MM.1S (cell line): ENCODE measurements around the gene UBE2E2.

Experiments
- DNase-seq: peaks from one replicate; pipeline ENCODE4 v3.0.0-alpha.2; 2015
- H2AFZ ChIP-seq: fragments of 300-600 bp; sonication (generic); 2 replicates; pipeline ENCODE4 v1.6.0; 2016; ENCODE audit warnings: antibody characterized with exemption, low read length
- H3F3A ChIP-seq: fragments of 300-600 bp; sonication (generic); 2 replicates; pipeline ENCODE4 v1.6.1; 2016; ENCODE audit warnings: mild to moderate bottlenecking, antibody characterized with exemption, low read length, moderate library complexity, mixed read lengths; ENCODE audit not compliant: insufficient read depth
- H3K27ac ChIP-seq: fragments of 300-600 bp; sonication (generic); 2 replicates; pipeline ENCODE4 v1.5.1; 2016; ENCODE audit warnings: mild to moderate bottlenecking, low read length
- H3K27me3 ChIP-seq: fragments of 300-600 bp; sonication (generic); replicated peaks from 2 replicates; pipeline ENCODE4 v1.6.0; 2016; ENCODE audit warnings: low read length; ENCODE audit not compliant: insufficient read depth
- H3K36me3 ChIP-seq: fragments of 300-600 bp; sonication (generic); replicated peaks from 2 replicates; pipeline ENCODE4 v1.6.1; 2016; ENCODE audit warnings: mild to moderate bottlenecking, low read length, mixed read lengths; ENCODE audit not compliant: insufficient read depth
- H3K4me1 ChIP-seq: fragments of 300-600 bp; sonication (generic); 2 replicates; pipeline ENCODE4 v1.6.1; 2016; ENCODE audit warnings: low read length, mixed read lengths
- H3K4me2 ChIP-seq: fragments of 300-600 bp; sonication (generic); 2 replicates; pipeline ENCODE4 v1.6.0; 2016; ENCODE audit warnings: low read depth, low read length
- H3K4me3 ChIP-seq: fragments of 300-600 bp; sonication (generic); 2 replicates; pipeline ENCODE4 v1.5.1; 2016; ENCODE audit warnings: low read length, mixed read lengths
- H3K79me2 ChIP-seq: fragments of 300-600 bp; sonication (generic); 2 replicates; pipeline ENCODE4 v1.6.1; 2016; ENCODE audit warnings: mixed run types, low read length, mixed read lengths
- H3K9ac ChIP-seq: fragments of 300-600 bp; sonication (generic); 2 replicates; pipeline ENCODE4 v1.6.1; 2016; ENCODE audit warnings: low read length, mixed read lengths
- H3K9me2 ChIP-seq: fragments of 300-600 bp; sonication (generic); replicated peaks from 2 replicates; pipeline ENCODE4 v1.6.1; 2016; ENCODE audit warnings: mild to moderate bottlenecking, low read length, mixed read lengths; ENCODE audit not compliant: insufficient read depth
- H3K9me3 ChIP-seq: fragments of 300-600 bp; sonication (generic); replicated peaks from 2 replicates; pipeline ENCODE4 v1.6.1; 2016; ENCODE audit warnings: mild to moderate bottlenecking, low read length, mixed read lengths; ENCODE audit not compliant: insufficient read depth
- H4K20me1 ChIP-seq: fragments of 300-600 bp; sonication (generic); 2 replicates; pipeline ENCODE4 v1.6.1; 2016; ENCODE audit warnings: mild to moderate bottlenecking, low read length, moderate library complexity, mixed read lengths; ENCODE audit not compliant: insufficient read depth
- EZH2 ChIP-seq: fragments of 300-600 bp; sonication (generic); optimal IDR thresholded peaks from 2 replicates; pipeline ENCODE3; 2017; ENCODE audit warnings: low read depth, mild to moderate bottlenecking, antibody characterized with exemption, low read length, mixed read lengths
- EZH2phosphoT487 ChIP-seq: fragments of 300-600 bp; sonication (generic); IDR thresholded peaks from 2 replicates; pipeline ENCODE4 v1.6.1; 2018; ENCODE audit warnings: antibody characterized with exemption, low read length
- TF ChIP-seq, protein P1 (sequence below): fragments of 300-600 bp; sonication (generic); IDR thresholded peaks from 2 replicates; pipeline ENCODE4 v1.5.1; 2016; ENCODE audit warnings: antibody characterized with exemption, low read length, mixed read lengths

UBE2E2 gene

DNA sequence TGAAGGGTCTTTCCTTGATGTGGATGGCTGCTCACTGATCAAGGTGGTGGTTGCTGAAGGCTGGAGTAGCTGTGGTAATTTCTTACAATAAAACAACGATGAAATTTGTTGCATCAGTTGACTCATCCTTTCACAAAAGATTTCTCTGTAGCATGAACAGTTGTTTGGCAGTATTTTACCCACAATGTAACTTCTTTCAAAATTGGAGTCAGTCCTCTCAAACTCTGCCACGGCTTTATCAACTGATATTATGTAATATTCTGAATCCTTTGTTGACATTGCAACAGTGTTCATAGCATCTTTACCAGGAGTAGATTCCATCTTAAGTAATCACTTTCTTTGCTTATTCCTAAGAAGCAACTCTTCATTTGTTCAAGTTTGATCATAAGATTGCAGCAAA lies 252.6 kb downstream of the UBE2E2 start:
- Histone ChIP-seq H3K36me3 (no peaks in the 10 kb centered on the region), H3K9me3 (no peaks in the 10 kb centered on the region), H4K20me1 (no peaks in the 10 kb centered on the region), H3K9me2 (no peaks in the 10 kb centered on the region), H3K27me3 (no peaks in the 10 kb centered on the region), H3K4me1 (no peaks in the 10 kb centered on the region), H3K9ac (no peak overlapping the region), H3K4me3 (no peak overlapping the region), H2AFZ (no peak overlapping the region), H3F3A (no peaks in the 10 kb centered on the region), H3K27ac (no peak overlapping the region), H3K4me2 (no peak overlapping the region), H3K79me2 (0 out of 2 replicates have a peak, but pooled peaks cover 4% of the 10 kb centered on the region)
- DNase-seq = no peak
- no peak for TF ChIP-seq EZH2

DNA sequence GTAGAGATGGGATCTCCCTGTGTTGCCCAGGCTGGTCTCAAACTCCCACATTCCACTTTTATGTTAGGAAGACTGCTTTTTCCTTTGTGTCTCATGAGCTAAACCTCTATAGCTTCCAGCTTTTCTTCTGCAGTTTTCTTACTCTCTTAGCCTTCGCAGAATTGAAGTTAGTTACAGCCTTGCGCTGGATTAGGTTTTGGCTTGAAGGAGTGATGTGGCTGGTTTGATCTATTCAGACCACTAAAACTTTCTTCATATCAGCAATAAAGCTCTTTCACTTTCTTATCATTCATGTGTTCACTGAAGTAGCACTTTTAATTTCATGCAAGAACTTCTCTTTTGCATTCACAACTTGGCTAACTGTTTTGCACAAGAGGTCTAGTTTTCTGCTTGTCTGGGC lies 254.6 kb downstream of the UBE2E2 start:
- Histone ChIP-seq H3K27ac (no peak overlapping the region), H2AFZ (no peak overlapping the region), H3K9me2 (no peaks in the 10 kb centered on the region), H3K4me3 (no peak overlapping the region), H3F3A (no peaks in the 10 kb centered on the region), H3K9ac (no peak overlapping the region), H3K9me3 (no peaks in the 10 kb centered on the region), H3K4me2 (no peak overlapping the region), H3K27me3 (no peaks in the 10 kb centered on the region), H4K20me1 (no peaks in the 10 kb centered on the region), H3K36me3 (no peaks in the 10 kb centered on the region), H3K4me1 (no peaks in the 10 kb centered on the region), H3K79me2 (0 out of 2 replicates have a peak, but pooled peaks cover 4% of the 10 kb centered on the region)
- DNase-seq = no peak
- TF ChIP-seq EZH2 (no peak), EZH2phosphoT487 (no peak)
- TF ChIP-seq, protein P1, sequence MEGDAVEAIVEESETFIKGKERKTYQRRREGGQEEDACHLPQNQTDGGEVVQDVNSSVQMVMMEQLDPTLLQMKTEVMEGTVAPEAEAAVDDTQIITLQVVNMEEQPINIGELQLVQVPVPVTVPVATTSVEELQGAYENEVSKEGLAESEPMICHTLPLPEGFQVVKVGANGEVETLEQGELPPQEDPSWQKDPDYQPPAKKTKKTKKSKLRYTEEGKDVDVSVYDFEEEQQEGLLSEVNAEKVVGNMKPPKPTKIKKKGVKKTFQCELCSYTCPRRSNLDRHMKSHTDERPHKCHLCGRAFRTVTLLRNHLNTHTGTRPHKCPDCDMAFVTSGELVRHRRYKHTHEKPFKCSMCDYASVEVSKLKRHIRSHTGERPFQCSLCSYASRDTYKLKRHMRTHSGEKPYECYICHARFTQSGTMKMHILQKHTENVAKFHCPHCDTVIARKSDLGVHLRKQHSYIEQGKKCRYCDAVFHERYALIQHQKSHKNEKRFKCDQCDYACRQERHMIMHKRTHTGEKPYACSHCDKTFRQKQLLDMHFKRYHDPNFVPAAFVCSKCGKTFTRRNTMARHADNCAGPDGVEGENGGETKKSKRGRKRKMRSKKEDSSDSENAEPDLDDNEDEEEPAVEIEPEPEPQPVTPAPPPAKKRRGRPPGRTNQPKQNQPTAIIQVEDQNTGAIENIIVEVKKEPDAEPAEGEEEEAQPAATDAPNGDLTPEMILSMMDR = no peak

DNA sequence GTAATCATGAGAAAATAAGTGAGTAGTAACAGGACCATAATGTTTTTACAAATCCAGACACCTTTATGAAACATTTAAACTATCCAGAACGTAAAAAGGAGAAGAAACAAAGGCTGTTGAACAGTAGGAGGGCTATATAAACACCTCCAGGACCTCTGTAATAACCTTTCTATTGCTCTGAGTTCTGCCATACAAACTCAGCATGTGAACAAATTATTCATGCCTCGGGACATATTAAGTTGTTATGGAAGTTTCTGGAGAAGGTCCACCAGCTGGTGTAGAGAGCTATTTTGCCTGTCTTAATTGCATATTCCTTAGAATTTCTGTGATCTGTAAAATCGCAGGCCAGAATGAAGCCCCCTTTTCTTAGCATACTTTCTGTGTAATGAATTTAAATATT lies 256.3 kb downstream of the UBE2E2 start:
- Histone ChIP-seq H3K9me3 (no peaks in the 10 kb centered on the region), H3F3A (no peaks in the 10 kb centered on the region), H2AFZ (no peak overlapping the region), H3K9me2 (no peaks in the 10 kb centered on the region), H3K27ac (no peak overlapping the region), H3K4me3 (no peak overlapping the region), H3K9ac (no peak overlapping the region), H3K4me2 (no peak overlapping the region), H3K4me1 (no peaks in the 10 kb centered on the region), H4K20me1 (no peaks in the 10 kb centered on the region), H3K36me3 (no peaks in the 10 kb centered on the region), H3K79me2 (0 out of 2 replicates have a peak, but pooled peaks cover 4% of the 10 kb centered on the region), H3K27me3 (no peaks in the 10 kb centered on the region)
- DNase-seq = no peak
- TF ChIP-seq, protein P1 = no peak
- TF ChIP-seq EZH2phosphoT487 = no peak
- TF ChIP-seq EZH2 = no peak

DNA sequence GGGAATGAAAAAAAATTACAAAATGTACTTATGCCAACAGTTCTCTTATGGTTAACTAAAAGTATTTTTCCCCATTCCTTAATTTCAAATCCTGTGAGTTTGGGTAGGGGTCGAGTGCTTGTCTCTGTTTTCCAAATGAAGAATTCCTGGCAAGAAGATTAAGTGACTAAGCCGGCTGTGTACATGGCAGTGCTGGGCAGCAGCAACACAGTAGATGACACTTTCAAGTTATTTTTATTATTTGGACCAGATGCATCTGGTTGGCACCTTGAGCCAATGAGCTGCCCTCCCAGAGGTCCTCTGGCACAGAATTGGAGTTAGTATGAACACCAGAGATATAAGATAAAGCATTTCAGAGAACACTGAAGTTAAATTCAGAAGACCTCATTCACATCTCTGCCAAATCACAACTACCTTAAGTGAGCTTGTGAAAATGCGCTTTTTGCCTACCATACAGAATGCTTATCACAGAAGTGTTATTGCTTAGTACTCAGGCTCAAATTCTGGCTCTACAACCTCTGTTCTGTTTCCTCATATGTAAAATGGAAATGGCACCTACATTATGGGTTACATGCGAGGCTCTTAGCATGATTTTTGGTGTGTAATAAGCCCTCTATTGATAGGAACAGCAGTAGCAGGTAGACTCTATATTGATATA lies 256.9 kb downstream of the UBE2E2 start:
- H3K36me3 ChIP-seq = no peaks in the 10 kb centered on the region
- H3K9me2 ChIP-seq = no peaks in the 10 kb centered on the region
- no peak overlapping the region for H2AFZ ChIP-seq
- no peaks in the 10 kb centered on the region for H3K4me1 ChIP-seq
- no peaks in the 10 kb centered on the region for H3F3A ChIP-seq
- 0 out of 2 replicates have a peak, but pooled peaks cover 4% of the 10 kb centered on the region for H3K79me2 ChIP-seq
- TF ChIP-seq EZH2phosphoT487 (no peak), EZH2 (no peak)
- TF ChIP-seq, protein P1 = no peak
- H3K4me3 ChIP-seq = no peak overlapping the region
- H3K4me2 ChIP-seq = no peak overlapping the region
- no peaks in the 10 kb centered on the region for H3K9me3 ChIP-seq
- no peaks in the 10 kb centered on the region for H4K20me1 ChIP-seq
- H3K27me3 ChIP-seq = no peaks in the 10 kb centered on the region
- H3K9ac ChIP-seq = no peak overlapping the region
- no peak for DNase-seq
- H3K27ac ChIP-seq = no peak overlapping the region
